Activated CD8-positive, alpha-beta memory T cell treated with anti-CD3 and anti-CD28 coated beads, Interleukin-2, amount 50 U/mL, for 24 hours (primary cell): ENCODE measurements around the gene CARD19.

Experiments used
- DNase-seq: peaks from one replicate; pipeline ENCODE4 v3.0.0-alpha.2; 2020; ENCODE audit errors: extremely low read depth

CARD19 gene

DNA sequence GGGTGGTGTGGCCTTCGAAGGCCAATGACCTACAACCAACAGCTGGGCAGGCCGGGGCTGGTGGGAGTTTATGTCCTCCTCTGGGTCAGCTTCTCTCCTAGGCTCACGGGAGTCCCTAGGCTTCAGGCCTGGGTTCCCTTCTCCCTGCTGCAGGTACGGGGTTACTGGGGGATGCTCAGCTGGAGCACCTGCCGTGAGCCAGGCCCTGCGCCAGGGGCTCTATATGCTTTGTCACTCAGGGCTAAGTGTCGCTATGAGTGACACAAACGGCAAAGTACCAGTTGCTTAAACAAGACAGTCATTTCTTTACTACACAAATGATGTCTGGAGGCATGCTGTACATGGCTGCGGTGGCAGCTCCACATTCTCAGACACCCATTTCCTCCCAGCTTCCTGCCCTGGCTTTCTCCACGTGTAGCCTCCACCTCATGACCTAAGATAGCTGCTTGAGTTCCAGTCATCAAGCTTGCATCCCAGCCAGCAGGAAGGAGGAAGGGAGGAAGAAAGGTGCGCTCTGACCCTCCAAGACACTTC lies 60.5 kb downstream of the CARD19 start:
- DNase-seq = no peak

GRCh38 chr9:93159601-93160471 lies 63.8 kb downstream of the CARD19 start:
- peak; percentile 41 for DNase-seq

GRCh38 chr9:93161786-93162562 lies 66.0 kb downstream of the CARD19 start:
- no peak for DNase-seq
